Fibroblast of the aortic adventitia (primary cell): ENCODE measurements around the gene FBH1. TPM values are rescaled to one million over a fixed set of nuclear protein-coding genes. Genes with fewer than 3 reads are reported as not detected.

ENCODE experiments used
- DNase-seq: peaks from one replicate; pipeline ENCODE4 v3.0.0-alpha.2; 2010; ENCODE audit warnings: low read depth
- H3K4me3 ChIP-seq: 2 replicates; pipeline ENCODE4 v1.5.1; 2011; ENCODE audit warnings: low read depth, mild to moderate bottlenecking, control low read depth, low read length, moderate library complexity
- total RNA-seq: library from RNA; depleted of rRNA; stranded (reverse); fragments of >200 nt; gene quantifications from 2 replicates; pipeline ENCODE4 v1.2.3, GENCODE V29; 2012; ENCODE audit warnings: low replicate concordance
- TF ChIP-seq, protein P1 (sequence below): IDR thresholded peaks from 2 replicates; pipeline ENCODE4 v1.5.1; 2011; ENCODE audit warnings: mild to moderate bottlenecking, low read length, control low read depth, inconsistent platforms; ENCODE audit not compliant: insufficient read depth

FBH1 gene
- total RNA-seq, 1 donor: 61.4 TPM

DNA sequence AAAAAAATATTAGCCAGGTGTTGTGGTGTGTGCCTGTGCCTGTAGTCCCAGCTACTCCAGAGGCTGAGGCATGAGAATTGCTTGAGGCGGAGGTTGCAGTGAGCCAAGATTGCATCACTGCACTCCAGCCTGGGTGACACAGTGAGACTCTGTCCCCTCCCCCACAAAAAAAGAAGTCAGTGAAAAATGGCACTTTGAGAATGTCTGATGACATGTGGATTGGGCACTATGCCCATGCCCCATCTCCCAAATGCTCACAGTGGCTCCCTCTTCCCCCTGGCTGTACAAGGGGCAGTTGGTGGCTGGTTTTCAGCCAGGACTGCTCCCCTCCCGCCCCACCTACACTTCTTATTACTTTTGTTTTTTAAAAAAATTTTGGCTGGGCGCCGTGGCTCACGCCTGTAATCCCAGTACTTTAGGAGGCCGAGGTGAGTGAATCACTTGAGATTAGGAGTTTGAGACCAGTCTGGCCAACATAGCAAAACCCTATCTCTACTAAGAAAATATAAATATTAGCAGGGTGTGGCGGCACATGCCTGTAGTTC lies 61.2 kb downstream of the FBH1 start:
- TF ChIP-seq, protein P1, sequence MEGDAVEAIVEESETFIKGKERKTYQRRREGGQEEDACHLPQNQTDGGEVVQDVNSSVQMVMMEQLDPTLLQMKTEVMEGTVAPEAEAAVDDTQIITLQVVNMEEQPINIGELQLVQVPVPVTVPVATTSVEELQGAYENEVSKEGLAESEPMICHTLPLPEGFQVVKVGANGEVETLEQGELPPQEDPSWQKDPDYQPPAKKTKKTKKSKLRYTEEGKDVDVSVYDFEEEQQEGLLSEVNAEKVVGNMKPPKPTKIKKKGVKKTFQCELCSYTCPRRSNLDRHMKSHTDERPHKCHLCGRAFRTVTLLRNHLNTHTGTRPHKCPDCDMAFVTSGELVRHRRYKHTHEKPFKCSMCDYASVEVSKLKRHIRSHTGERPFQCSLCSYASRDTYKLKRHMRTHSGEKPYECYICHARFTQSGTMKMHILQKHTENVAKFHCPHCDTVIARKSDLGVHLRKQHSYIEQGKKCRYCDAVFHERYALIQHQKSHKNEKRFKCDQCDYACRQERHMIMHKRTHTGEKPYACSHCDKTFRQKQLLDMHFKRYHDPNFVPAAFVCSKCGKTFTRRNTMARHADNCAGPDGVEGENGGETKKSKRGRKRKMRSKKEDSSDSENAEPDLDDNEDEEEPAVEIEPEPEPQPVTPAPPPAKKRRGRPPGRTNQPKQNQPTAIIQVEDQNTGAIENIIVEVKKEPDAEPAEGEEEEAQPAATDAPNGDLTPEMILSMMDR: no peak
- DNase-seq: peak; percentile 80
- no peak overlapping the region for H3K4me3 ChIP-seq

GRCh38 chr10:5951721-5952407 lies 61.8 kb downstream of the FBH1 start:
- no peak for DNase-seq
- TF ChIP-seq, protein P1: no peak
- no peak overlapping the region for H3K4me3 ChIP-seq

- DNase-seq: no peak
- no peak overlapping the region for H3K4me3 ChIP-seq
- TF ChIP-seq, protein P1: no peak
These were observed 62.8 kb downstream of the FBH1 start for GRCh38 chr10:5952731-5953385.

DNA sequence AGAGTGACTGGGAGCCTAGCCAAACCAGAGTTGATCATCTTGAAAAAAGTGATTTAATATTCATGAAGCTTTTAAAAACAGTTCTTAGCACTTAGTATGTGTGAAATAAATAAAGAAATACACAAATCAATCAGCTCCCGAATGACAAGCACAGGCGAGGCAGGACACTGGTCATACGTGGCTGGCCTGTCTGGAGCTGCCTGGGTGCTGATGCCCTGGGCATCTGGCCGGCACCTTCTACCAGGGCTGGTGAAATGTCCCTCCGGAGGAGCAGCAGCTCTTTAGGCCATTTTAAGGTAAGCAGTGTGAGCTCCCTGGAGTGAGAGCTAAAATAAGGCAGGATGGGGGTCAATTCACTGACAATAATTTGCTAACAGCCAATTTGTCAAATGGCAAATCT lies 63.6 kb downstream of the FBH1 start:
- DNase-seq: no peak
- TF ChIP-seq, protein P1: no peak
- no peak overlapping the region for H3K4me3 ChIP-seq

- DNase-seq: no peak
- H3K4me3 ChIP-seq: no peak overlapping the region
- TF ChIP-seq, protein P1: no peak
These were observed 66.3 kb downstream of the FBH1 start for GRCh38 chr10:5956146-5956936.

- DNase-seq: peak; percentile 75
- H3K4me3 ChIP-seq: no peak overlapping the region
- TF ChIP-seq, protein P1: no peak
These were observed 68.0 kb downstream of the FBH1 start for GRCh38 chr10:5958077-5958476.
